HEK293T (cell line): ENCODE data around the gene PTPRM.

Experiments
- CTCF ChIA-PET: fragments of 350-600 bp; formaldehyde crosslinking; extraction: SDS; loops from one replicate; lab custom pipeline; 2021; ENCODE audit warnings: antibody characterized with exemption, inconsistent platforms; lab: Yijun Ruan, JAX
- POLR2A ChIA-PET: fragments of 350-600 bp; formaldehyde crosslinking; extraction: SDS; loops from one replicate; lab custom pipeline; 2020; ENCODE audit warnings: antibody characterized with exemption, inconsistent platforms; lab: Yijun Ruan, JAX
- DNase-seq: peaks from one replicate; pipeline ENCODE4 v3.0.0; 2012; ENCODE audit warnings: mixed read lengths; ENCODE audit errors: extremely low spot score
- ARNT ChIP-seq: fragments of 450-650 bp; IDR thresholded peaks from 2 replicates; pipeline ENCODE4 v1.6.1; 2017; ENCODE audit warnings: mild to moderate bottlenecking
- BHLHE40 ChIP-seq: fragments of 450-650 bp; IDR thresholded peaks from 2 replicates; pipeline ENCODE4 v1.6.1; 2016; ENCODE audit warnings: mild to moderate bottlenecking, moderate library complexity, borderline replicate concordance
- CTBP1 ChIP-seq: fragments of 450-650 bp; IDR thresholded peaks from 2 replicates; pipeline ENCODE4 v1.6.1; 2016; ENCODE audit warnings: borderline replicate concordance
- ELF4 ChIP-seq: fragments of 450-650 bp; IDR thresholded peaks from 2 replicates; pipeline ENCODE4 v1.6.1; 2017; ENCODE audit warnings: antibody characterized with exemption
- FOXA1 ChIP-seq: fragments of 450-650 bp; IDR thresholded peaks from 2 replicates; pipeline ENCODE4 v1.6.1; 2016; ENCODE audit warnings: mild to moderate bottlenecking
- FOXK2 ChIP-seq: fragments of 450-650 bp; IDR thresholded peaks from 2 replicates; pipeline ENCODE4 v1.6.1; 2016; ENCODE audit warnings: mild to moderate bottlenecking
- FOXM1 ChIP-seq: fragments of 450-650 bp; IDR thresholded peaks from 2 replicates; pipeline ENCODE4 v1.6.1; 2017; ENCODE audit warnings: mild to moderate bottlenecking, borderline replicate concordance
- HDGF ChIP-seq: fragments of 450-650 bp; IDR thresholded peaks from 2 replicates; pipeline ENCODE4 v1.6.1; 2017; ENCODE audit warnings: antibody characterized with exemption, borderline replicate concordance
- L3MBTL2 ChIP-seq: fragments of 450-650 bp; conservative IDR thresholded peaks from 2 replicates; pipeline ENCODE4 v1.6.1; 2016; ENCODE audit warnings: mild to moderate bottlenecking
- LEF1 ChIP-seq: fragments of 450-650 bp; IDR thresholded peaks from 2 replicates; pipeline ENCODE4 v1.6.1; 2017; ENCODE audit warnings: mild to moderate bottlenecking, borderline replicate concordance
- NFRKB ChIP-seq: fragments of 450-650 bp; IDR thresholded peaks from 2 replicates; pipeline ENCODE4 v1.6.1; 2016; ENCODE audit warnings: mild to moderate bottlenecking, moderate library complexity
- SP1 ChIP-seq: fragments of 450-650 bp; IDR thresholded peaks from 2 replicates; pipeline ENCODE4 v1.6.1; 2017
- SUZ12 ChIP-seq: fragments of 450-650 bp; IDR thresholded peaks from 2 replicates; pipeline ENCODE4 v1.6.1; 2016; ENCODE audit warnings: mild to moderate bottlenecking
- TARDBP ChIP-seq: fragments of 450-650 bp; IDR thresholded peaks from 2 replicates; pipeline ENCODE4 v1.6.1; 2016
- ZNF384 ChIP-seq: fragments of 450-650 bp; IDR thresholded peaks from 2 replicates; pipeline ENCODE4 v1.6.1; 2016
- TF ChIP-seq, protein P1 (sequence below): fragments of 450-650 bp; IDR thresholded peaks from 2 replicates; pipeline ENCODE4 v1.6.1; 2016

Gene PTPRM

DNA sequence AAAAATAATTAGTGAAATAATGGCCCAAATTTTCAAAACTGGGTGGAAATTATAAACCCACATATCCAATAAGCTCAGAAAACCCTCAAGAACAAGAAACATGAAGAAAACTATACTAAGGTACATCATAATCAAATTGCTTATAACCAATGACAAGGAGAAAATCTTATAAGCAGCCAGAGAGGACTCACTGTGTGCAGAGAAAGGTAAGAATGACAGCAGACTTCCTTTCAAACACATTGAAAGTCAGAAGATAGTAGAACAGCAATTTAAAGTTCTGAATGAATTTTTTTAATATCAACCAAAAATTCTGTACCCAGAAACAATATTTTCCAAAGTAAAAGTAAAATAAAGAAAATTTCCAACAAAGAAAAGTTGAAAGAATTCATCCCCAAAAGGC, 844.4 kb downstream of the PTPRM start:
- CTCF ChIA-PET: no interaction called here

DNA sequence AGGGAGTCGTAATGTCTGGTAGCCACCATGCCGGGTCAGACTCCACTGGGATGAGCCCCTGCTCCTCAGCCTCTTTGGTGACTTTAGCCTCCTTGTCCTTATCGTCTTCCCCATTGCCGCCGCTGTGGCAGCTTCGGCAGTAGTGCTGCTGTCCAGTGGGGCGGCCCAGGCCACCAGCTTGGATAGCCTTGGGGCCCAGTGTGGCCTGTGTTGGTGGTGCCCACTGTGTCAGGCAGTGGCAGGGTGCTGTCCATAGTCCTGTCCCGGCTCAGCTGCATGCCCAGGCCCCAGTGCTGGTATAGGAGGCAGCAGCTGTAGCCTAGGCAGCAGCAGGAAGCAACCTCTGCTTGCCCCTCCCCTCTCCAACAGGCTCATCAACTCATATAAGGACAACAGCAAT, 845.0 kb downstream of the PTPRM start:
- ChIA-PET POLR2A (no interaction called here), CTCF (no interaction called here)
- DNase-seq: no peak
- TF ChIP-seq ELF4 (no peak), TARDBP (no peak), SP1 (no peak), CTBP1 (no peak), SUZ12 (no peak), HDGF (no peak), NFRKB (no peak), FOXM1 (no peak), FOXK2 (no peak), BHLHE40 (no peak), ZNF384 (no peak), LEF1 (no peak), ARNT (no peak), FOXA1 (no peak), L3MBTL2 (no peak)
- TF ChIP-seq, protein P1, sequence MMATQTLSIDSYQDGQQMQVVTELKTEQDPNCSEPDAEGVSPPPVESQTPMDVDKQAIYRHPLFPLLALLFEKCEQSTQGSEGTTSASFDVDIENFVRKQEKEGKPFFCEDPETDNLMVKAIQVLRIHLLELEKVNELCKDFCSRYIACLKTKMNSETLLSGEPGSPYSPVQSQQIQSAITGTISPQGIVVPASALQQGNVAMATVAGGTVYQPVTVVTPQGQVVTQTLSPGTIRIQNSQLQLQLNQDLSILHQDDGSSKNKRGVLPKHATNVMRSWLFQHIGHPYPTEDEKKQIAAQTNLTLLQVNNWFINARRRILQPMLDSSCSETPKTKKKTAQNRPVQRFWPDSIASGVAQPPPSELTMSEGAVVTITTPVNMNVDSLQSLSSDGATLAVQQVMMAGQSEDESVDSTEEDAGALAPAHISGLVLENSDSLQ: no peak

More for the DNA sequence above, 844.4 kb downstream of the PTPRM start:
- TF ChIP-seq SP1: no peak
- TF ChIP-seq L3MBTL2: no peak
- no peak for TF ChIP-seq CTBP1
- TF ChIP-seq HDGF: no peak
- no peak for DNase-seq
- POLR2A ChIA-PET: no interaction called here

DNA sequence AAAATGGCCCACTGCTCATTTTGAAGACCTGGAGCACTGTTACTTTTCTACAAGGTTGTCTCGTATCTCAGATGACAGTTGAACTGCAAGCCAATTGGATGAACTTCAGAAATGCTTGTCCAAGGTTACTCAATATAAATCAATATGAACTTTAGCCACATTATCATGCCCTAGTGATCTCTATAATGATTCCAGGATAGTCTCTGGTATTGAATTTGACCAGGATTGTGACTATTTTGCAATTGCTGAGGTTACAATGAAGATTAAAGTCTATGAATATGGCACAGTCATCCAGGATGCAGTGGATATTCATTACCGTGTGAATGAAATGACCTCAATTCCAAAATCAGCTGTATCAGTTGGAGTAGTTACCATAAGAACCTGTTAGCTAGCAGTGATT, 846.1 kb downstream of the PTPRM start:
- DNase-seq: no peak
- ChIA-PET POLR2A (no interaction called here), CTCF (interaction anchor here (0.5 kb wide), 1 partner anchor 587 kb away, joined by 4 read pairs; no protein-coding TSS in a partner anchor)
- TF ChIP-seq TARDBP (no peak), HDGF (no peak), ZNF384 (no peak), LEF1 (no peak), NFRKB (no peak), L3MBTL2 (no peak), BHLHE40 (no peak), CTBP1 (no peak), SP1 (no peak), ELF4 (no peak), SUZ12 (no peak), FOXA1 (no peak), FOXM1 (no peak)
- TF ChIP-seq, protein P1: no peak

DNA sequence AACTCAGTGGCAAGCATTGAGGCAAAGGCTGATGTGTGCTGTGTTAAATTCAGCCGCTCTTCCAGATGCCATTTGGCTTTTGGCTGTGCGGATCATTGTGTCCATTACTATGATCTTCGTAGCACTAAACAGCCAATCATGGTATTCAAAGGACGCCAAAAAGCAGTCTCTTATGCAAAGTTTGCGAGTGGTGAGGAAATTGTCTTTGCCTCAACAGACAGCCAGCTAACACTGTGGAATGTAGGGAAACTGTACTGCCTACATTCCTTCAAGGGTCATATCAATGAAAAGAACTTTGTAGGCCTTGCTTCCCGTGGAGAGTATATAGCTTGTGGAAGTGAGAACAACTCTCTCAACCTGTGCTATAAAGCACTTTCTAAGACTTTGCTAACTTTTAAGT, 846.6 kb downstream of the PTPRM start:
- ChIA-PET POLR2A (no interaction called here), CTCF (interaction anchor here (0.5 kb wide), 1 partner anchor 586 kb away, joined by 4 read pairs; no protein-coding TSS in a partner anchor)
- no peak for DNase-seq
- TF ChIP-seq HDGF (no peak), FOXK2 (no peak), SUZ12 (no peak), L3MBTL2 (no peak), NFRKB (no peak), LEF1 (no peak), CTBP1 (no peak), FOXA1 (no peak), TARDBP (no peak), ELF4 (no peak), BHLHE40 (no peak), ARNT (no peak), FOXM1 (no peak)
- TF ChIP-seq, protein P1: no peak

DNA sequence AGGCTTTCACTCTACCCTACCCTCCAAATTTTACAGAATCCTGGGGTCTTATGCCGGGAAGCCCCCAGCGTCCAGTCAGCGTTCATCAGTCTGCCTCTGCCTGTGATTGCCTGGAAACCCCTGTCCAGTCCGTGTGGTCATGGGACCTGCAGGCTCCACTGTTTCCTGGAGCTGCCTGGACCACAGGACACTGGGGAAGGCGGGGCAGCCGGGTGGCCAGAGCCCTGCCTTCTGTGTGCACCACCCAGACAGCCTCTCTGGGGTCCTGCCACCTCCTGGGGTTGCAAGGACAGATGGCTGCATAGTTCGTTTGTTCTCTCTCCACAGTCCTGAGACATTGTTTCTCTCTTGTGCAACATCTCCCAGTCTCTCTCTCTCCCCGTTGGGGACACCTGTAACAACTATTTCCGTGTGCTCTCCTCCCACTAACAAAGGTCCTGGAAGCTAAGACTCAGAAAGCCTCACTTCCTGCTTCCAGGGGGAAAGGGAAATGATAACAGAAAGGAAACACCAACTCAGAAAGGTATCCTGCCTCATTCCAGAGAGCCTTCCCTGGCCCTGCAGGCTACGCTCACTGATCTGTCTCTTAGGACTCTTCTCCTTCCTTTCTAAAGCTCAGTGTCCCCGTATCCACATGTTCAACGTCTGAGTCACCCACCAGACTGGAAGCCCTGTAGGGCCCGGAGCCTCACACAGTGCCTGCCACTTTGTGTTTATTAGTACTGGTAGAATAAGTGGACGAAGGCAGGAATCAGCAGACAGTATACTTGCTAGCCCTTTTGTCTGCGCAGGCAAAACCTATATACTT, 849.3 kb downstream of the PTPRM start:
- CTCF ChIA-PET: no interaction called here
- TF ChIP-seq ARNT: no peak
- TF ChIP-seq, protein P1: no peak
- TF ChIP-seq FOXM1: no peak
- TF ChIP-seq ZNF384: no peak
- no peak for TF ChIP-seq NFRKB
- TF ChIP-seq BHLHE40: no peak
- TF ChIP-seq FOXA1: no peak
- no peak for TF ChIP-seq TARDBP
- TF ChIP-seq LEF1: no peak
- TF ChIP-seq ELF4: no peak
- TF ChIP-seq SUZ12: no peak
- TF ChIP-seq HDGF: no peak
- no peak for TF ChIP-seq FOXK2
- DNase-seq: no peak
- POLR2A ChIA-PET: no interaction called here
